A549 (cell line): ENCODE data around the gene MARCHF6.

Experiments
- CEBPB ChIP-seq, 2 experiments: fragments of >200 bp in 1 of 2; sonication (Bioruptor Twin) in 1 of 2; formaldehyde crosslinking in 1 of 2; IDR thresholded peaks; 2 replicates each; pipeline ENCODE4 v1.6.1; 2012 to 2016
- RAD21 ChIP-seq, 2 experiments: fragments of >200 bp in 1 of 2; sonication (Bioruptor Twin) in 1 of 2; formaldehyde crosslinking in 1 of 2; IDR thresholded peaks in 1 of 2; conservative IDR thresholded peaks in 1 of 2; 2 replicates in 1 of 2; 3 replicates in 1 of 2; pipeline ENCODE4 v1.6.1; 2012 to 2018; ENCODE audit warnings: inconsistent platforms in 1 of 2
- SMC3 ChIP-seq: fragments of >200 bp; sonication (Bioruptor Twin); formaldehyde crosslinking; IDR thresholded peaks from 3 replicates; pipeline ENCODE4 v1.6.1; 2018; ENCODE audit warnings: inconsistent platforms
- ZFP36 ChIP-seq: fragments of 450-650 bp; IDR thresholded peaks from 2 replicates; pipeline ENCODE4 v1.6.1; 2014; ENCODE audit warnings: borderline replicate concordance; ENCODE audit not compliant: partially characterized antibody
- TF ChIP-seq, protein P1 (sequence below): fragments of >200 bp; sonication (Bioruptor Twin); formaldehyde crosslinking; IDR thresholded peaks from 3 replicates; pipeline ENCODE4 v1.5.1; 2016

DNA sequence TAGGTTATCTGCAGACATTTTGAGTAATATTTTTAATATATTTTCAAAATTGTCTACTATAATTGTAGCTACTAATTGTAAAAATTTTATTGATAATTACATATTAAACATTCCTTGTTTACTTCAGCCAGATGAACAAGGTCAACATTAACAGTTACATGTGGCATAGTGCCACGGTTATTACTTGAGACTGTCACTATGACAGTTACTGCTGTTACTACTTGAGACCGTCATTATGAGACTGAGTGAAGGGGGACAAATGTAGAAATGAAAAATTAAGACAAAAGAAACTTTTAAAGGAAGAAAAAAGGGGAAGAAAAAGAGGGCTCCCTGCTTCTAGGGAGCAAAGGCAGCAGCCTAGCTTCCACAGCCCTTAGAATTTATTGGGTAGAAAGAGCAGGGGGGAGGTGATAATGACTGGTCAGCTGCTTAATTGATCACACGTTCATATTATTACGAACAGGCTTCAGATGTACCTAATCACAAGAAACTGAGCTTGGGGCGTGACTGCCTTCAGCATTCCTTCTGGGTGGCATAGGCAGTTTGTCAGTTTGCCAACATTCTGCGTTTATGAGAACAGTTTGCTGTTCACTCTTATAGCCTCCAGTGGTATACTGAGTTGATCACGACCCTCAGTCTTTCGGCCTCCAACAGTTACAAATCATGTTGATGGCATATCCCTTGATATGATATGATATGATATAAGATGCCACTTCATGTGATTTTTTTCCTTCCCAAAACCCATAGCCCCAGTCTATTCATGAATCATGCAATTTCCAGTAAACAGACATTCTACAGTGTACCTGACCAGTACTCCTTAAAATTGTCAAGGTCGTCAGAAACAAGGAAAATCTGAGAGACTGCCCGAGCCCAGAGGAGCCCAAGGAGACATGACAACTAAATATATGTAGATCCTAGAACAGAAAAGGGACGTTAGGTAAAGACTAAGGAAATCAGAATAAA lies 13.1 kb downstream of the MARCHF6 start:
- TF ChIP-seq, protein P1, sequence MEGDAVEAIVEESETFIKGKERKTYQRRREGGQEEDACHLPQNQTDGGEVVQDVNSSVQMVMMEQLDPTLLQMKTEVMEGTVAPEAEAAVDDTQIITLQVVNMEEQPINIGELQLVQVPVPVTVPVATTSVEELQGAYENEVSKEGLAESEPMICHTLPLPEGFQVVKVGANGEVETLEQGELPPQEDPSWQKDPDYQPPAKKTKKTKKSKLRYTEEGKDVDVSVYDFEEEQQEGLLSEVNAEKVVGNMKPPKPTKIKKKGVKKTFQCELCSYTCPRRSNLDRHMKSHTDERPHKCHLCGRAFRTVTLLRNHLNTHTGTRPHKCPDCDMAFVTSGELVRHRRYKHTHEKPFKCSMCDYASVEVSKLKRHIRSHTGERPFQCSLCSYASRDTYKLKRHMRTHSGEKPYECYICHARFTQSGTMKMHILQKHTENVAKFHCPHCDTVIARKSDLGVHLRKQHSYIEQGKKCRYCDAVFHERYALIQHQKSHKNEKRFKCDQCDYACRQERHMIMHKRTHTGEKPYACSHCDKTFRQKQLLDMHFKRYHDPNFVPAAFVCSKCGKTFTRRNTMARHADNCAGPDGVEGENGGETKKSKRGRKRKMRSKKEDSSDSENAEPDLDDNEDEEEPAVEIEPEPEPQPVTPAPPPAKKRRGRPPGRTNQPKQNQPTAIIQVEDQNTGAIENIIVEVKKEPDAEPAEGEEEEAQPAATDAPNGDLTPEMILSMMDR: no peak
- TF ChIP-seq RAD21 (conservative IDR thresholded peaks at IDR 0.05 in 1 of 2, IDR thresholded peaks at IDR 0.05 in 1 of 2) (no peak), SMC3 (no peak), CEBPB (IDR thresholded peaks at IDR 0.05) (no peak), ZFP36 (no peak)
